AG09309 (cell line): ENCODE results near the gene GRK6.

Experiments
- DNase-seq: peaks from one replicate; pipeline ENCODE4 v3.0.0-alpha.2; 2010; ENCODE audit warnings: low read depth
- H3K4me3 ChIP-seq: 2 replicates; pipeline ENCODE4 v1.5.1; 2011; ENCODE audit warnings: mild to moderate bottlenecking, low read depth, low read length, moderate library complexity; ENCODE audit not compliant: control insufficient read depth
- CTCF ChIP-seq: IDR thresholded peaks from 2 replicates; pipeline ENCODE4 v1.5.1; 2011; ENCODE audit warnings: mild to moderate bottlenecking, low read depth, low read length, inconsistent platforms; ENCODE audit not compliant: insufficient read depth, control insufficient read depth; ENCODE audit errors: missing control alignments

The GRK6 gene

GRCh38 chr5:177404641-177405179 lies 21.8 kb upstream of the GRK6 start:
- DNase-seq: no peak
- no peak for TF ChIP-seq CTCF

DNA sequence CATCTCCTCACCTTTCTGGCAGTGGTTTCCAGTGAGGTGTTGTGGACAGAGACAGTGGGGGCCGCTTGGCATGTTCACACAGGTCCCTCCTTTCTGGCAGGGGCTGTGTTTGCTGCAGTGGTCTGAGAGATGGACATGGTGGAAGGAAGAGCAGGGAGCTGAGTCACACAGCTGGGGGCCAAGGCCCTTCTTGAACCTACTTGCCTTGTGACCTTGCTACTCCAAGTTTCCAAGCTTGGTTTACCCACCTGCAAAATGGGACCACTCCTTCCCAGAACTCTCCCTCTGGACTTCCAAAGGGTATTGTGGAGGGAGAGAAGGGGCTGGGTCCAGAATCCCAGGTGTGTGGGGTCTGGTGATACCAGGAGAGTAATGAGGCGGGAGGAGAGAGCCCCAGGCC lies 21.2 kb upstream of the GRK6 start:
- DNase-seq: no peak
- no peak overlapping the region for H3K4me3 ChIP-seq
- TF ChIP-seq CTCF: no peak

More at GRCh38 chr5:177404641-177405179, 21.8 kb upstream of the GRK6 start:
- peak overlapping the region; percentile 66 for H3K4me3 ChIP-seq

DNA sequence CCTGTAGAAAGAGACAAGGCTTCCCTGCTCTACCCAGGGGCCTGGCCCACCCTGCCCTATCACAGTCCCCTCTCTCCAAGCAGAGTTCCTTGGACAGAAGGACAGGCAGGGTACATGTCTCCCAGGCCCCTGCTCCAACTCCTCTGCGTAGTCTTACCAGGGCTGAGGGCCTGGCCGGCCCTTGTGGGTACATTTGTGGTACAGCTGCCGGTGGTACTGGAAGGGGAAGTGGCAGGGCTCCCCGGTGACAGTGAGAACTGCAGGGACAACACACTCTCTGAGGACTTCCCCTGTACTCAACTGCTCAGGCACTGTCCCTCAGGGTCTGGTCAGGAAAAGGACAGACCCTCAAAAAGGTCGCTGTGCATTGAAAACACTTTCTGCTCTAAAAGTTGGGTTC lies 20.7 kb upstream of the GRK6 start:
- no peak overlapping the region for H3K4me3 ChIP-seq
- TF ChIP-seq CTCF: no peak
- no peak for DNase-seq

- no peak within 1 kb of the TSS for H3K4me3 ChIP-seq
- TF ChIP-seq CTCF: no peak
- no peak for DNase-seq
Measured at GRCh38 chr5:177409043-177409801, 17.3 kb upstream of the GRK6 start, which contains the start of gene F12. Gene F12 (minus strand): TSS chr5:177409564. CDS start chr5:177409527, 37 bp downstream.

- DNase-seq: no peak
- no peak overlapping the region for H3K4me3 ChIP-seq
- no peak for TF ChIP-seq CTCF
Measured at GRCh38 chr5:177410575-177410974, 15.9 kb upstream of the GRK6 start.

GRCh38 chr5:177412603-177413233 lies 13.8 kb upstream of the GRK6 start:
- no peak for TF ChIP-seq CTCF
- no peak overlapping the region for H3K4me3 ChIP-seq
- no peak for DNase-seq
